Measurements from ENCODE around the gene ZNF44.

The ZNF44 gene

DNA sequence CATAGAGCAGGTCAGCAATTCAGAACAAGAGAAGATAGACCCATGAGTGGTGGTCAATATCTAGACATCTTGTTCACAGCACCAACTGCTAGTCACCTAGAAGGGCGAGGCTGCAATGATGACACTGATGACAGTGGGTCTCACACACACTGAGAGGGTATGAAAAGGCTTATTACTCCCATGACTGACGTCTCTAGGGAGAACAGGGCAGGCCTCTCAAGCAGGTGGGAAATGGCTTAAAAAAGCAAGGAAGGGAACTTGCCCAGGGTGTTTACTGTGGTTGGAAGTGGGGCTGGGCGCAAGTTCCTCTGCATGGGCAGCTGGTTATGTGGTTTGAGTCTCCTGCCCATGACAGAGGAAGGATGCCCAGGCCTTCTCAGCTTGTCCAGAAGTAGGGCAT lies 33.8 kb downstream of the ZNF44 start:
- DNase-seq = no peak

DNA sequence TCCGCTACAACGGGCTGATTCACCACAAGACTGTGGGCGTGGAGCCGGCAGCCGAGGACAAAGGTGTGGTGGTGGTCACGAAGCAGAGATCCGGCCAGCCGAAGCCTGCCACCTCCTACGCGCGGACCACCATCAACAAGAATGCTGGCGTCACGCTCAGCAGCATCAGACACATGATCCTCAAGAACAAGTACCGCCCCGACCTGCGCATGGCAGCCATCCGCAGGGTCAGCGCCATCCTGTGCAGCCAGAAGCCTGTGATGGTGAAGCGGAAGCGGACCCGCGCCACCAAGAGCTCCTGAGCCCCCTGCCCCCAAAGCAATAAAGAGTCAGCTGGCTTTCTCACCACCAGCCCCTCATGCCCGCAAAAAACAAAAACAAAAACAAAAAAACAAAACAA lies 34.4 kb downstream of the ZNF44 start:
- DNase-seq = no peak

DNA sequence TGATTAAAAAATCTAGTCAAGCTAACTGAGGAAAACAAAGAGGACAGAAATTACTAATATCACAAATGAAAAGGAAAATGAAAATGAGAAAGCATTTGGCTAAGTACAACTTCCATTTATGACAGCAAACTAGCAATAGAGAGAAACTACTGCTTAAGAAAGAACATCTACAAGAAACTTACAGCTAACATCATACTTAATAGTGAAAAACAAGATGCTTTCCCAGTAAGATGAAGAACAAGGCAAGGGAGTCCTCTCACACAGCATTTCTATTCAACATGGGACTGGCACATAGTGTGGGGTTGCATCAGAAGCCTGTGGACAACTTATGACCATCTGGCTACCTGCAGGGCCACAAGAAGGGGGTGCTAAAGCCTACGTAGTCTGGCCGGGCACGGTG lies 39.3 kb downstream of the ZNF44 start:
- DNase-seq = no peak

DNA sequence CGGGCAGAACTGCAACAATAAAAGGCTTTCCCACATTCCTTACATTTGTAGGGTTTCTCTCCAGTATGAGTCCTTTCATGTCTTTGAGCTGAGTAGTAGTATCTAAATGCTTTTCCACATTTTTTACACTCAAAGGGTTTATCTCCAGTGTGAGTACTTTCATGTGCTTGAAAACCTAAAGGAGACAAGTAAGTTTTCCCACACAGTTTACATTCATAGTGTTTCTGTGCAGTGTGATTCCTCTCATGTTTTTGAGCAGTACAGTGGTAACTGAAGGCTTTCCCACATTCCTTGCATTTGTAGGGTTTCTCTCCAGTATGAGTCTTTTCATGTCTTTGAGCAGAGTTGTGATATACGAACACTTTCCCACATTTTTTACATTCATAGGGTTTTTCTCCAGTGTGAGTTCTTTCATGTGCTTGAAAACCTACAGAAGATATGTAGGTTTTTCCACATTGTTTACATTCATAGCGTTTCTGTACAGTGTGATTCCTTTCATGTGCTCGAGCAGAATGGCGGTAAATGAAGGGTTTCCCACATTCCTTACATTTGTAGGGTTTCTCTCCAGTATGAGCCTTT lies 47.0 kb downstream of the ZNF44 start:
- DNase-seq = no peak

DNA sequence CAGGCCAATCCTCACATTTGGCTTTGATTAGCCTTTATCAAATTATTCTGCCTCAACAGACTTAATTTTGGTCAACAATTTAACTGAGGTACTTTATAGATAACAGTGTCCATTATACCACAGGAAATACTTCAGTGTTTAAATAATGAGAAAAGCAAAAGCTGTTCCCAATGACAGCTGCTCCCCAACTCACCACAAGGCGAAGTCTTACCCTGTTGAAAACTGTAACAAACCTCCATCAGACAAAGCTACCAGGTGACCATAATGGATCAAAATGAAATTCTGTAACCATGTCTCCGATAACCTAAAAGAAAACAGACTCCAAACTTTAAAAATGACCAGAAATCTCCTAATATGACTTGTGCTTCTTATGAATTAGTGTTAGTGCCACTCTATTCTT lies 50.3 kb downstream of the ZNF44 start:
- no peak for DNase-seq

DNA sequence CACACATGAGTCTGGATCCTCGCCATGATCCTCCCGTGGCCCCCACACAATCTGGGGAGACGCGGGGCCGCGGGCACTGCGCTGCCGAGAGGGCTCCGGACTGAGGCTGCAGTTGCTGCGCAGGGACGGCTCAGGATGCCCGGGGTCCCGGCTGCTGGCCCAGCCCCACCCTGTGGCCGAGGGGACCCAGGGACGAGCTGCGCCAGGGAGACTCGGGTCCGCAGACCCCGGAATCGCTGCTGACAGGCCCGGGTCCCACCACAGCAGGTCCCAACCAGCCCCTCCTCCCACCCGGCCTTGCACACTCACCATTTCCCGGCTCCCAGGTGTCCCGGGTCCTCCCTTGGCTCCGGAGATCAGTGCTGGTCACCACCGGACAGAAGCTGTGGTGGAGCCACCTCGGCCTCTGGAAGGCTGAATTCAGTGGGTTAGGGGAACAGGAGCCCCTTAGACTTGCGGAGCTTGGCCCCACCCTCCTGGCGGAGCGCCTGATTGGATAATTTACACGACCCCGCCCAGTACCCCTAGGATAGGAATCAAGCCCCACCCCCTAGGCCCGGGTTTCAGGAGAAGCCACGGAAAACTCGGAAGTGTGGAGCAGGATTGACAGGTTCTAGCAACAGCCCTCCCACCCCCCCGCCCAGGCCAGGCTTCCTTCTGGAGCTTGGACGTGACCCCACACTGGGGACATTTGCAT lies 57.4 kb downstream of the ZNF44 start:
- DNase-seq = no peak

DNA sequence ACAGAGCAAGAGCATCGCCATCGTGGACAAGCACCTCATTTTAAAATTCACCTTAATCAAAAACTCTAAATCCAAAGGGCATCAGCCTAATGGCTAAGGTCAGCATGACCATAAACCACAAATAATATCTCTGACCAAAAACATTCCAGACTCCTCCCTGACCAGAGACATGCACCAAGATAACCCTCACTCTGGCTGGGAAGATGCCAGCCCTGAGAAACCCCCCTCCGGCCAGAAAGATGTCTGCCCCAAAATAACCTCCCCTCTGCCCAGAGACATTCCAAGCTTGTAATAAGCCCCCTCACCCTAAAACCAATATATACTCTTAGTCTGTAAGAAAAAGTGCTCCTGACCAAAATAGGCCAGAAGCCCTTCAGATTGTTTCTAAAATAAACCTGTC lies 61.7 kb downstream of the ZNF44 start:
- DNase-seq = no peak

DNA sequence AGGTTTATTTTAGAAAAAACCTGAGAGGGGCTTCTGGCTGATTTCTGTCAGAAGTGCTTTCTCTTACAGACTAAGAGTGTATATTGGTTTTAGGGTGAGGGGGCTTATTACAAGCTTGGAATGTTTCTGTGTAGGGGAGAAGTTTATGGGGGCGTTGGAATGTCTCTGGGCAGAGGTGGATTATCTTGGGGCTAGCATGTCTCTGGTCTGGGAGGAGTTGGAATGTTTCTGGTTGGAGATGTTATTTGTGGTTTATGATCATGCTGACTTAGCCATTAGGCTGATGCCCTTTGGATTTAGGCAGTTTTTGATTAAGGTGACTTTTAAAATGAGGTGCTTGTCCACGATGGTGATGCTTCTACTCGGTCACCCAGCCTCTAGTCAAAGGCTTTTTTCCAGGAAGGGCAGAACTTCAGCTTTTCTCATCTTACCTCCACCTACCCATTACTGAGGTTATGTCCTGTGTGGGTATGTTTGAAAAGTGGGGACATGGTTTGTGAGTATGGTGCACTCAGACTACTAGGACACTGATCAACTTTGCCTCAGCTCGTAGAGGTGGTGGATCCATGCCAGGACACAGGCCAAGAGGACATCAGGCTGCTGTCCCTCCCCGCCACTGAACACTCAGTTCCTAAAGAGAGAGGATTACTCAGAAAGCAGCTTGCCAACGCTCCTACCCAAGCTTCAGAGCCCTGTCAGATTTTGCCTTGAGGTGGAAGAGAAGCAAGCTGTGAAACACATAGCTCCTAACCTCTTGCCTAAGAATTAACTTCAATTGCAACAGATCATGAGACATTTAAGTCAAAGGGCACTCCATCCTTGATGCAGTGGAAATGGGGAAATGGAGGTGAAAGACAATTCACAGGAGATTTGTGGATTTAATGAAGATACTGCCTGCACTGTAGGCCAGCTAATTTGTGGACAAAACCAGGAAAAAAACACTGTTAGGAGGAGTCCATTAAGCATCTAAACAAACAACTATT lies 63.6 kb downstream of the ZNF44 start:
- DNase-seq = no peak

DNA sequence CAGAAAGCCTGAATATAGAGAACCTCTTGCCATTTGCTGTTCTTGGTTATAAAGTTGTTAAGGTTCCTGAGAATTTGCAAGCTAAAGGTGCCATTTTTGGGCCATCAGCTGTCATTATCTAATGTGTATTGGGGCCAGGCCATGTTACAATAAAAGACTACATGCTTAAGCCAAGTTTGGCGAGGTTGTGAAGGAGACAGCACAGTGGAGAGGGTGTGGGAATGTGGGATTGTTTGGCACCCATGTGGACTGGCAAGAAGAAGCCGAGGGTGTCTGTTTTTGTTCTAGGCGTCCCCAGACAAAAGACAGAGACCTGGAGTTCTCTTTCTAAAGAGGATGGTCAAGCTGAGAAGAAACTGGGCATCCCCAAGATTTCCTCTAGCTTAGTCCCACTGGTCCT lies 64.7 kb downstream of the ZNF44 start:
- DNase-seq = no peak

DNA sequence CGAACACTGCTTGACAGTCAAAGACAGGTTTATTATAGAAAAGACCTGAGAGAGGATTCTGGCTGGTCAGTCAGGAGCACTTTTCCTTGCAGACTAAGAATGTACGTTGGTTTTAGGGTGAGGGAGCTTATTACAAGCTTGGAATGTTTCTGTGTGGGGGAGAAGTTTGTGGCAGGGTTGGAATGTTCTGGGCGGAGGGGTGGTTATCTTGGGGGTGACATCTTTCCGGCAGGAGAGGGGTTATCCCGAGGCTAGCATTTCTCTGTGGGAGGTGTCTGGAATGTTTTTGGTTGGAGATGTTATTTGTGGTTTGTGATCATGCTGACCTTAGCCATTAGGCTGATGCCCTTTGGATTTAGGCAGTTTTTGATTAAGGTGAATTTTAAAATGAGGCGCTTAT lies 70.0 kb downstream of the ZNF44 start:
- DNase-seq = no peak

DNA sequence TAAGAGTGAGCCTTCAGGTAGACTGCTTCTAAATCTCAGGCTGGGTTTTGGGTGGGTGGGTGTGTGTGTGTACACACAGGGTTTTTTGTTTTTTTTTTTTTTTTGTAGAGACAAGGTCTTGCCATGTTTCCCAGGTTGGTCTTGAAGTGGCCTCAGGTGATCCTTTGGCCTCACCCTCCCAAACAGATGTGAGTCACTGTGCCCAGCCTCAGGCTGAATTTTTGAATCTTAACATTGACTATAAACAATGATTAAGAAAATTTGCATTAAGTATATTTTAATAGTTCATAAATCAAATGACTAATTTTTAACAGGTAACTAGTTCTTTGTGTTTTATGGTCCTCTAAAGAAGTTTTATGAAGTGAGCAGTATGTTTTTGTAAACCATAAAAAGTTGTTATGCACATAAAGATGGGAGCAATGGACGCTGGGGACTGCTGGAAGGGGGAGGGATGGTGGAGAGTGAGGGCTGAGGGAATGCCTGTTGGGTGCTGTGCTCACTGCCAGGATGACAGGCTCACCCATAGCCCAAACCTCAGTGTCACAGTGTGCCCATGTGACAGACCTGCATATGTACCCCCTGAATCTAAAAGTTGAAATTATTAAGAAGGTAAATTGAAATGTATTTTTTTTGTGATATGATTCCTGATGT lies 71.6 kb downstream of the ZNF44 start:
- no peak for DNase-seq
